ENCODE measurements around the gene ZNF117.
"Not testable (repeated sequence)": the region's sequence is repeated elsewhere in the genome, so short reads cannot be mapped to it uniquely, and the experiment has no call there.

- TF ChIP-seq, protein P1, sequence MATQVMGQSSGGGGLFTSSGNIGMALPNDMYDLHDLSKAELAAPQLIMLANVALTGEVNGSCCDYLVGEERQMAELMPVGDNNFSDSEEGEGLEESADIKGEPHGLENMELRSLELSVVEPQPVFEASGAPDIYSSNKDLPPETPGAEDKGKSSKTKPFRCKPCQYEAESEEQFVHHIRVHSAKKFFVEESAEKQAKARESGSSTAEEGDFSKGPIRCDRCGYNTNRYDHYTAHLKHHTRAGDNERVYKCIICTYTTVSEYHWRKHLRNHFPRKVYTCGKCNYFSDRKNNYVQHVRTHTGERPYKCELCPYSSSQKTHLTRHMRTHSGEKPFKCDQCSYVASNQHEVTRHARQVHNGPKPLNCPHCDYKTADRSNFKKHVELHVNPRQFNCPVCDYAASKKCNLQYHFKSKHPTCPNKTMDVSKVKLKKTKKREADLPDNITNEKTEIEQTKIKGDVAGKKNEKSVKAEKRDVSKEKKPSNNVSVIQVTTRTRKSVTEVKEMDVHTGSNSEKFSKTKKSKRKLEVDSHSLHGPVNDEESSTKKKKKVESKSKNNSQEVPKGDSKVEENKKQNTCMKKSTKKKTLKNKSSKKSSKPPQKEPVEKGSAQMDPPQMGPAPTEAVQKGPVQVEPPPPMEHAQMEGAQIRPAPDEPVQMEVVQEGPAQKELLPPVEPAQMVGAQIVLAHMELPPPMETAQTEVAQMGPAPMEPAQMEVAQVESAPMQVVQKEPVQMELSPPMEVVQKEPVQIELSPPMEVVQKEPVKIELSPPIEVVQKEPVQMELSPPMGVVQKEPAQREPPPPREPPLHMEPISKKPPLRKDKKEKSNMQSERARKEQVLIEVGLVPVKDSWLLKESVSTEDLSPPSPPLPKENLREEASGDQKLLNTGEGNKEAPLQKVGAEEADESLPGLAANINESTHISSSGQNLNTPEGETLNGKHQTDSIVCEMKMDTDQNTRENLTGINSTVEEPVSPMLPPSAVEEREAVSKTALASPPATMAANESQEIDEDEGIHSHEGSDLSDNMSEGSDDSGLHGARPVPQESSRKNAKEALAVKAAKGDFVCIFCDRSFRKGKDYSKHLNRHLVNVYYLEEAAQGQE (IDR thresholded peaks at IDR 0.05; ENCODE audit: borderline replicate concordance), result not testable (repeated sequence)
- TF ChIP-seq, protein P1 (CRISPR knock-in tag; IDR thresholded peaks at IDR 0.05; ENCODE audit: low read depth), result not testable (repeated sequence)
- TF ChIP-seq JUN (IDR thresholded peaks at IDR 0.05; ENCODE audit: borderline replicate concordance, low read depth, low read length); JUN (CRISPR knock-in tag; IDR thresholded peaks at IDR 0.05; ENCODE audit: borderline replicate concordance); FOS (IDR thresholded peaks at IDR 0.05; ENCODE audit: extremely low read depth, insufficient read length); ADNP (tag; IDR thresholded peaks at IDR 0.05); ZNF766 (CRISPR knock-in tag; conservative IDR thresholded peaks at IDR 0.05): not testable (repeated sequence)
These were observed 34.2 kb upstream of the ZNF117 start for GRCh38 chr7:65025023-65025422.

Measured in K562 (cell line).